GM23338 (cell line): Measurements from ENCODE around the gene CERK. TPM values are rescaled to one million over a fixed set of nuclear protein-coding genes. Genes with fewer than 3 reads are reported as not detected.

ENCODE experiments used
- ATAC-seq: fragments of 200-7000 bp; cut with Tn5 transposase; 3 replicates; pipeline ENCODE4 v1.9.1; 2020
- DNase-seq: peaks from one replicate; pipeline ENCODE4 v3.0.0-alpha.2; 2015; ENCODE audit warnings: low spot score
- H2AFZ ChIP-seq: fragments of 200-600 bp; sonication (generic); 2 replicates; pipeline ENCODE4 v1.8.0; 2016; ENCODE audit warnings: antibody characterized with exemption, mild to moderate bottlenecking, moderate library complexity
- H3F3A ChIP-seq: fragments of 200-600 bp; sonication (generic); replicated peaks from 2 replicates; pipeline ENCODE4 v1.8.0; 2017; ENCODE audit warnings: antibody characterized with exemption, mixed run types, low read depth
- H3K27ac ChIP-seq: fragments of 200-600 bp; sonication (generic); 2 replicates; pipeline ENCODE4 v1.6.1; 2016; ENCODE audit warnings: low read depth
- H3K27me3 ChIP-seq: fragments of 200-600 bp; sonication (generic); 2 replicates; pipeline ENCODE4 v1.8.0; 2016; ENCODE audit warnings: mild to moderate bottlenecking, mixed run types, moderate library complexity; ENCODE audit not compliant: insufficient read depth
- H3K36me3 ChIP-seq: fragments of 200-600 bp; sonication (generic); 2 replicates; pipeline ENCODE4 v1.8.0; 2016; ENCODE audit warnings: mild to moderate bottlenecking; ENCODE audit not compliant: insufficient read depth
- H3K4me1 ChIP-seq: fragments of 200-600 bp; sonication (generic); 2 replicates; pipeline ENCODE4 v1.8.0; 2016; ENCODE audit warnings: mild to moderate bottlenecking, moderate library complexity; ENCODE audit not compliant: insufficient read depth
- H3K4me2 ChIP-seq: fragments of 200-600 bp; sonication (generic); 2 replicates; pipeline ENCODE4 v1.7.1; 2017; ENCODE audit warnings: mixed run types
- H3K4me3 ChIP-seq: fragments of 200-600 bp; sonication (generic); 2 replicates; pipeline ENCODE4 v1.6.1; 2016; ENCODE audit warnings: mixed run types
- H3K79me2 ChIP-seq: fragments of 200-600 bp; sonication (generic); replicated peaks from 2 replicates; pipeline ENCODE4 v1.8.0; 2017; ENCODE audit warnings: mild to moderate bottlenecking; ENCODE audit not compliant: insufficient read depth
- H3K9me2 ChIP-seq: fragments of 200-600 bp; sonication (generic); 2 replicates; pipeline ENCODE4 v1.8.0; 2017; ENCODE audit not compliant: insufficient read depth
- H4K20me1 ChIP-seq: fragments of 200-600 bp; sonication (generic); replicated peaks from 2 replicates; pipeline ENCODE4 v1.8.0; 2017; ENCODE audit warnings: mild to moderate bottlenecking; ENCODE audit not compliant: insufficient read depth
- H3K27ac Mint-ChIP-seq: 2 replicates; pipeline ENCODE4 v1.8.0; 2020; ENCODE audit warnings: inconsistent platforms, mild to moderate bottlenecking, moderate library complexity, mixed read lengths
- H3K27me3 Mint-ChIP-seq: 3 replicates; pipeline ENCODE4 v1.8.0; 2022; ENCODE audit warnings: low read depth, mild to moderate bottlenecking, moderate library complexity, mixed read lengths, inconsistent platforms; ENCODE audit not compliant: insufficient read depth, poor library complexity
- H3K36me3 Mint-ChIP-seq: 3 replicates; pipeline ENCODE4 v1.8.0; 2021; ENCODE audit warnings: low read depth, mild to moderate bottlenecking, inconsistent platforms, moderate library complexity, mixed read lengths
- H3K4me1 Mint-ChIP-seq: 3 replicates; pipeline ENCODE4 v1.8.0; 2020; ENCODE audit warnings: mild to moderate bottlenecking, inconsistent platforms, mixed read lengths
- H3K4me3 Mint-ChIP-seq: 3 replicates; pipeline ENCODE4 v1.8.0; 2021; ENCODE audit warnings: moderate library complexity, mild to moderate bottlenecking, inconsistent platforms, mixed read lengths
- H3K9me3 Mint-ChIP-seq: 3 replicates; pipeline ENCODE4 v1.8.0; 2020; ENCODE audit warnings: moderate library complexity, mild to moderate bottlenecking, inconsistent platforms, mixed read lengths
- CREB1 ChIP-seq: fragments of 250-450 bp; sonication (Bioruptor Pico); IDR thresholded peaks from 2 replicates; pipeline ENCODE4 v1.5.0; 2020; ENCODE audit warnings: low read depth, mild to moderate bottlenecking, moderate library complexity
- CTCF ChIP-seq, 2 experiments: fragments of 200-600 bp in 1 of 2; sonication (generic) in 1 of 2; conservative IDR thresholded peaks; 2 replicates each; pipeline versions ENCODE4 v1.5.1 to v1.6.1; 2016 to 2017; ENCODE audit warnings: antibody characterized with exemption in 2 of 2, low read depth in 2 of 2, mild to moderate bottlenecking in 2 of 2, moderate library complexity in 1 of 2
- EZH2 ChIP-seq: fragments of 200-600 bp; sonication (generic); IDR thresholded peaks from one replicate; pipeline ENCODE4 v1.8.0; 2017; ENCODE audit warnings: antibody characterized with exemption, mild to moderate bottlenecking, low read depth; ENCODE audit not compliant: unreplicated experiment
- EZH2phosphoT487 ChIP-seq: fragments of 200-600 bp; sonication (generic); IDR thresholded peaks from one replicate; pipeline ENCODE4 v1.8.1; 2018; ENCODE audit warnings: antibody characterized with exemption; ENCODE audit not compliant: unreplicated experiment
- JUNB ChIP-seq: IDR thresholded peaks from one replicate; pipeline ENCODE4 v1.6.1; 2016; ENCODE audit warnings: antibody characterized with exemption; ENCODE audit not compliant: unreplicated experiment
- NANOG ChIP-seq: IDR thresholded peaks from 2 replicates; pipeline ENCODE4 v1.6.1; 2016; ENCODE audit warnings: antibody characterized with exemption, borderline replicate concordance
- STAT1 ChIP-seq: IDR thresholded peaks from one replicate; pipeline ENCODE4 v1.6.1; 2016; ENCODE audit warnings: antibody characterized with exemption; ENCODE audit not compliant: unreplicated experiment
- ZNF114 ChIP-seq: fragments of 250-450 bp; sonication (Bioruptor Pico); IDR thresholded peaks from 2 replicates; pipeline ENCODE4 v1.5.0; 2020; ENCODE audit warnings: mild to moderate bottlenecking, moderate library complexity
- ZNF462 ChIP-seq: fragments of 250-450 bp; sonication (Bioruptor Pico); IDR thresholded peaks from 2 replicates; pipeline ENCODE4 v1.5.0; 2020; ENCODE audit warnings: mild to moderate bottlenecking, moderate library complexity
- polyA plus RNA-seq: library from polyadenylated mRNA; unstranded; fragments of >200 nt; fragmentation: Nextera tagmentation; extraction: Ambion mirVana; gene quantifications from 2 replicates; pipeline ENCODE4 v1.2.1, GENCODE V29; 2016
- total RNA-seq: library from RNA; depleted of rRNA; stranded (reverse); fragments of >200 nt; shearing (Covaris generic); gene quantifications from 2 replicates; pipeline ENCODE4 v1.2.3, GENCODE V29; 2014
- TF ChIP-seq, protein P1 (sequence below): IDR thresholded peaks from one replicate; pipeline ENCODE4 v1.6.1; 2018; ENCODE audit warnings: antibody characterized with exemption; ENCODE audit not compliant: unreplicated experiment

The CERK gene
- total and polyA plus RNA-seq, 2 experiments from 2014 or later: 12.7 to 62.9 TPM

DNA sequence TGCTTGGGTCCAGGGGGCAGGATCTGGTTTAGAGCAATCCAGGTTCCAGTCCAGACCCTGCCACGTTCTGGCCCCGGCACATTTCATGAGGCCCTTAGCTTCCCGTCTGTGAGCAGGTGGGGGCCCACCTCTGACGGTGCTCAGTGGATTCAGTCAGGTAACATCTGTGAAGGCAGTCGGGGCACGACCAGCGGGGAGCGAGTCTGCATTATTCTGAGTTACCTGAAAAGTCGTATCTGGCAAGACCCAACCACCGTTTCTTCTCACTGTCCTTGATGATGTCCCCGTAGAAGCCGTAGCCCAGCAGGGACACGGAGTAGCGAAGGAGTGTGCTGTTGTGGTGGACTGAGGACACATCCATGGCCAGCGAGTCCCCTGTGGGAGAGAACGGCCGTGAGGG is 39.0 kb downstream of the CERK start:
- H3K27me3 Mint-ChIP-seq: peaks cover 2% of the 10 kb centered on the region
- ATAC-seq: no peak
- Histone ChIP-seq H3K4me2 (no peak overlapping the region), H3K27me3 (no peaks in the 10 kb centered on the region), H3K9me2 (no peaks in the 10 kb centered on the region), H3K79me2 (no peaks in the 10 kb centered on the region), H3K27ac (no peak overlapping the region), H3F3A (no peaks in the 10 kb centered on the region), H3K4me3 (no peak overlapping the region), H3K36me3 (peaks cover 3% of the 10 kb centered on the region; the same call in 1 of the 2 replicates), H4K20me1 (no peaks in the 10 kb centered on the region), H3K4me1 (no peaks in the 10 kb centered on the region), H2AFZ (no peak overlapping the region)
- no peak overlapping the region for H3K4me3 Mint-ChIP-seq
- TF ChIP-seq JUNB: no peak
- no peak for TF ChIP-seq NANOG
- no peak for TF ChIP-seq ZNF114
- TF ChIP-seq CREB1 (CRISPR knock-in tag): no peak
- TF ChIP-seq, protein P1, sequence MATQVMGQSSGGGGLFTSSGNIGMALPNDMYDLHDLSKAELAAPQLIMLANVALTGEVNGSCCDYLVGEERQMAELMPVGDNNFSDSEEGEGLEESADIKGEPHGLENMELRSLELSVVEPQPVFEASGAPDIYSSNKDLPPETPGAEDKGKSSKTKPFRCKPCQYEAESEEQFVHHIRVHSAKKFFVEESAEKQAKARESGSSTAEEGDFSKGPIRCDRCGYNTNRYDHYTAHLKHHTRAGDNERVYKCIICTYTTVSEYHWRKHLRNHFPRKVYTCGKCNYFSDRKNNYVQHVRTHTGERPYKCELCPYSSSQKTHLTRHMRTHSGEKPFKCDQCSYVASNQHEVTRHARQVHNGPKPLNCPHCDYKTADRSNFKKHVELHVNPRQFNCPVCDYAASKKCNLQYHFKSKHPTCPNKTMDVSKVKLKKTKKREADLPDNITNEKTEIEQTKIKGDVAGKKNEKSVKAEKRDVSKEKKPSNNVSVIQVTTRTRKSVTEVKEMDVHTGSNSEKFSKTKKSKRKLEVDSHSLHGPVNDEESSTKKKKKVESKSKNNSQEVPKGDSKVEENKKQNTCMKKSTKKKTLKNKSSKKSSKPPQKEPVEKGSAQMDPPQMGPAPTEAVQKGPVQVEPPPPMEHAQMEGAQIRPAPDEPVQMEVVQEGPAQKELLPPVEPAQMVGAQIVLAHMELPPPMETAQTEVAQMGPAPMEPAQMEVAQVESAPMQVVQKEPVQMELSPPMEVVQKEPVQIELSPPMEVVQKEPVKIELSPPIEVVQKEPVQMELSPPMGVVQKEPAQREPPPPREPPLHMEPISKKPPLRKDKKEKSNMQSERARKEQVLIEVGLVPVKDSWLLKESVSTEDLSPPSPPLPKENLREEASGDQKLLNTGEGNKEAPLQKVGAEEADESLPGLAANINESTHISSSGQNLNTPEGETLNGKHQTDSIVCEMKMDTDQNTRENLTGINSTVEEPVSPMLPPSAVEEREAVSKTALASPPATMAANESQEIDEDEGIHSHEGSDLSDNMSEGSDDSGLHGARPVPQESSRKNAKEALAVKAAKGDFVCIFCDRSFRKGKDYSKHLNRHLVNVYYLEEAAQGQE: no peak
- no peak for TF ChIP-seq STAT1
- TF ChIP-seq CTCF (conservative IDR thresholded peaks at IDR 0.05; ENCODE audit: low read depth in 2 of 2): no peak
- TF ChIP-seq EZH2: no peak
- no peak for TF ChIP-seq EZH2phosphoT487
- H3K4me1 Mint-ChIP-seq: peaks cover 5% of the 10 kb centered on the region; the same call in 2 of the 3 replicates
- peaks cover 30% of the 10 kb centered on the region for H3K36me3 Mint-ChIP-seq
- H3K9me3 Mint-ChIP-seq: no peaks in the 10 kb centered on the region
- DNase-seq: no peak
- H3K27ac Mint-ChIP-seq: no peak overlapping the region

GRCh38 chr22:46697811-46698515 is 40.1 kb downstream of the CERK start:
- Histone ChIP-seq H3K27me3 (no peaks in the 10 kb centered on the region), H3K4me2 (no peak overlapping the region), H3K4me1 (no peaks in the 10 kb centered on the region), H3F3A (no peaks in the 10 kb centered on the region), H3K27ac (no peak overlapping the region), H3K36me3 (peaks cover 3% of the 10 kb centered on the region; the same call in 1 of the 2 replicates), H3K4me3 (no peak overlapping the region), H4K20me1 (no peaks in the 10 kb centered on the region), H2AFZ (no peak overlapping the region), H3K79me2 (no peaks in the 10 kb centered on the region), H3K9me2 (no peaks in the 10 kb centered on the region)
- no peak for ATAC-seq
- peaks cover 2% of the 10 kb centered on the region for H3K27me3 Mint-ChIP-seq
- H3K36me3 Mint-ChIP-seq: peaks cover 25% of the 10 kb centered on the region
- peaks cover 3% of the 10 kb centered on the region; the same call in 2 of the 3 replicates for H3K4me1 Mint-ChIP-seq
- no peak overlapping the region for H3K27ac Mint-ChIP-seq
- DNase-seq: no peak
- no peak overlapping the region for H3K4me3 Mint-ChIP-seq
- no peaks in the 10 kb centered on the region for H3K9me3 Mint-ChIP-seq
- TF ChIP-seq EZH2phosphoT487 (no peak), STAT1 (no peak), ZNF462 (CRISPR knock-in tag) (no peak)
